T-helper 1 cell treated with Interleukin-12 subunit alpha and Interleukin-12 subunit beta and Interleukin-4 antibody, amounts not matched to agents 30 μg/mL and 1 μg/mL, for 36 hours (primary cell): Measurements from ENCODE around the gene CNMD.
A peak's percentile ranks its signal among the peaks of the same experiment; 100 is the strongest.
"Not testable (repeated sequence)": the region's sequence is repeated elsewhere in the genome, so short reads cannot be mapped to it uniquely, and the experiment has no call there.

Experiments used
- H3K27ac Mint-ChIP-seq: one replicate; pipeline ENCODE4 v1.8.0; 2021; ENCODE audit warnings: mild to moderate bottlenecking, mixed read lengths
- H3K27me3 Mint-ChIP-seq: one replicate; pipeline ENCODE4 v1.8.0; 2021; ENCODE audit warnings: low read depth, mixed read lengths
- H3K36me3 Mint-ChIP-seq: one replicate; pipeline ENCODE4 v1.8.0; 2021; ENCODE audit warnings: low read depth, mixed read lengths
- H3K4me1 Mint-ChIP-seq: one replicate; pipeline ENCODE4 v1.8.0; 2021; ENCODE audit warnings: low read depth, mixed read lengths
- H3K4me3 Mint-ChIP-seq: one replicate; pipeline ENCODE4 v1.8.0; 2021; ENCODE audit warnings: mild to moderate bottlenecking, moderate library complexity, mixed read lengths
- H3K9me3 Mint-ChIP-seq: one replicate; pipeline ENCODE4 v1.8.0; 2021; ENCODE audit warnings: mixed read lengths

The CNMD gene

DNA sequence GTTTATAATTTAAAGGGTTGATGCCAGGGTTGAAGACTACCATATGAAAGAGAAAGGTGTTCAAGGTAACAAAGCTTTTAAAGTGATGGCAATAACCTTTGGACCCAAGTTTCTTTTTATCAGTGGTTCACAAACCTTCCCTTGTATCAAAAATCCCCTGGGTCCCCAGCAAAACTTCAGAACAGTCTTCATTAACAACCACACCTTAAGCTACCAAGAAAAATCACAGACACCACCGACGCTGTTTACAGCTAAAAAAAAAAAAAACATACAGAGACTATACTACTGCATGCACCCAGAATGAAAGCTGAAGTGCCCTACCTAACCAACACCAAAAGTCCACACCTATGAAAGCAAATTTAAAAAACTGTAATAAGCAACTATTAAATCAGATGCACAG lies 13.4 kb downstream of the CNMD start:
- peaks cover 4% of the 10 kb centered on the region for H3K4me1 Mint-ChIP-seq
- H3K27me3 Mint-ChIP-seq: peaks cover 4% of the 10 kb centered on the region
- no peak overlapping the region for H3K27ac Mint-ChIP-seq
- no peaks in the 10 kb centered on the region for H3K9me3 Mint-ChIP-seq
- H3K4me3 Mint-ChIP-seq: no peak overlapping the region
- H3K36me3 Mint-ChIP-seq: no peaks in the 10 kb centered on the region

DNA sequence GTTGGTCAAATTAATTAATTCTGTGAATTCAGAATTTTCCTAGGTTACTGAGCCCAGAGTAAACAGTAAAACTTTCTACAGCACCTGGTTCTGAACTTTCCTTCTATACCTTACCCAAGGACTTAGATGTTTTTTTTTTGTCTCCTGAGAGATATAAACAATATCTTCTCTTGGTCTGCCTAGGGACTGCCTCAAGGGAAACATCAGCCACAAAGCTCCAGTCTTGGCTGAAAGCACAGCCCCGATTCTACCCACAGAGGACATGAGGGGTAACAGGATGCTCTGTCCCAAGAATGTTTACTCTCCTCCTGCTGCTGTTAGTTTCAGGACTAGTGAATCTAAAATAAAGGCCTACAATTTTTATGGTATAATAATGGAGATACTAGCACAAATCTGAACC lies 14.3 kb downstream of the CNMD start:
- H3K9me3 Mint-ChIP-seq: no peaks in the 10 kb centered on the region
- no peak overlapping the region for H3K27ac Mint-ChIP-seq
- H3K27me3 Mint-ChIP-seq: peaks cover 4% of the 10 kb centered on the region
- no peaks in the 10 kb centered on the region for H3K36me3 Mint-ChIP-seq
- peaks cover 4% of the 10 kb centered on the region for H3K4me1 Mint-ChIP-seq
- no peak overlapping the region for H3K4me3 Mint-ChIP-seq

DNA sequence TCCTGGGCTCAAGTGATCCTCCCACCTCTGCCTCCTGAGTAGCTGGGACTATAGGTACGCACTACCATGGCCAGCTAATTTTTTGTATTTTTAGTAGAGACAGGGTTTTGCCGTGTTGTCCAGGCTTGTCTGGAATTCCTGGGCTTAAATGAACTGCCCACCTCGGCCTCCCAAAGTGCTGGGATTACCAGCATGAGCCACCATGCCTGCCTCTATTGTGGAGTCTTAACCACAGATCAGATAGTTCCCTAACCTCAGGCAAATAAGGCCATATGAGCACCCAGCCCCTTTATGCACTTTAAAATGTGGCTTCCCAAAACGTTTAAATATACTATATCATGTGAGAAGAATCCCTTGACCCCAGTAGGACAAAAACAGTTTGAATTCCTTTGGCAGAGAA lies 16.4 kb downstream of the CNMD start:
- Mint-ChIP-seq H3K36me3 (no peaks in the 10 kb centered on the region), H3K27me3 (peaks cover 14% of the 10 kb centered on the region), H3K27ac (no peak overlapping the region), H3K9me3 (peaks cover 5% of the 10 kb centered on the region), H3K4me1 (peaks cover 4% of the 10 kb centered on the region), H3K4me3 (no peak overlapping the region)

DNA sequence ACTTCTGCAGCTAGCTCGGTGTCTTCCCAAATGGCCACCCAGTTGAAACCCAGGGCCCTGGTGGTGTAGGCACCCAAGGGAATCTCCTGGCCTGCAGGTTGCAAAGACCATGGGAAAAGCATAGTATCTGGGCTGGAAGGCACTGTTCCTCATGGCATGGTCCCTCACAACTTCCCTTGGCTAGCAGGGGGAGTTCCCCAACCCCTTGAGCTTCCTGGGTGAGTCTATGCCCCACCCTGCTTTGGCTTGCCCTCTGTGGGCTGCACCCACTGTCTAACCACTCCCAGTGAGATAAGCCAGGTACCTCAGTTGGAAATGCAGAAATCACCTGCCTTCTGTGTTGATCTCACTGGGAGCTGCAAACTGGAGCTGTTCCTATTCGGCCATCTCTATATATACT lies 18.3 kb downstream of the CNMD start:
- not testable (repeated sequence) for H3K4me1 Mint-ChIP-seq, H3K27ac Mint-ChIP-seq, H3K4me3 Mint-ChIP-seq, H3K36me3 Mint-ChIP-seq, H3K9me3 Mint-ChIP-seq
- H3K27me3 Mint-ChIP-seq: peaks cover 10% of the 10 kb centered on the region

DNA sequence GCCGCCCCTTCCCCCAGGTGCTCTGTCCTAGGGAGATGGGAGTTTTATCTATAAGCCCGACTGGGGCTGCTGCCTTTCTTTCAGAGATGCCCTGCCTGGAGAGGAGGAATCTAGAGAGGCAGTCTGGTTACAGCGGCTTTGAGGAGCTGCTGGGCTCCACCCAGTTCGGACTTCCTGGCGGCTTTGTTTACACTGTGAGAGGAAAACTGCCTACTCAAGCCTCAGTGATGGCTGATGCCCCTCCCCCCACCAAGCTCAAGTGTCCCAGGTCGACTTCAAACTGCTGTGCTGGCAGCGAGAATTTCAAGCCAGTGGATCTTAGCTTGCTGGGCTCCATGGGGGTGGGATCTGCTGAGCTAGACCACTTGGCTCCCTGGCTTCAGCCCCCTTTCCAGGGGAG lies 18.7 kb downstream of the CNMD start:
- not testable (repeated sequence) for H3K4me3 Mint-ChIP-seq, H3K27me3 Mint-ChIP-seq, H3K36me3 Mint-ChIP-seq, H3K9me3 Mint-ChIP-seq, H3K27ac Mint-ChIP-seq, H3K4me1 Mint-ChIP-seq

DNA sequence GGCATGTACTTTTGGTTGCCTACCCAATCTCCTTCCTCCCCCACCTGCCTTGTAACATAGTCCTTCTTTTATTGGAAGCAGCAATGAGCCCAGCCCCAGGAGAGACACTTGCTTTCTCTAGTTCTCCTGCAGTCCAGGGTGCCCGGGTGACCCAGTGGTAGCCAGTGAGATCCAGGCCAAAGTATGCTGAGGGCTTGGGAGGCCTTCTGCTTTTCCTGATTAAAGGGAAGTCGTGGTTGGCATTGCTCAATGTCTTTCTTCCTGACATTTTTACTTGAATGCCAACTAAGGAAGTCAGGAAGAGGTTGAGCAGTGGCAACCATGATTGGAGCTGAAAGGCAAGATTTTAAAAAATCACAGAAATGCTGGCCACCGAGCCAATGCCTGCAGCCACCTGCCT lies 25.7 kb downstream of the CNMD start:
- Mint-ChIP-seq H3K4me3 (no peak overlapping the region), H3K9me3 (peaks cover 8% of the 10 kb centered on the region), H3K4me1 (no peaks in the 10 kb centered on the region), H3K27ac (no peak overlapping the region), H3K27me3 (peaks cover 13% of the 10 kb centered on the region), H3K36me3 (no peaks in the 10 kb centered on the region)

DNA sequence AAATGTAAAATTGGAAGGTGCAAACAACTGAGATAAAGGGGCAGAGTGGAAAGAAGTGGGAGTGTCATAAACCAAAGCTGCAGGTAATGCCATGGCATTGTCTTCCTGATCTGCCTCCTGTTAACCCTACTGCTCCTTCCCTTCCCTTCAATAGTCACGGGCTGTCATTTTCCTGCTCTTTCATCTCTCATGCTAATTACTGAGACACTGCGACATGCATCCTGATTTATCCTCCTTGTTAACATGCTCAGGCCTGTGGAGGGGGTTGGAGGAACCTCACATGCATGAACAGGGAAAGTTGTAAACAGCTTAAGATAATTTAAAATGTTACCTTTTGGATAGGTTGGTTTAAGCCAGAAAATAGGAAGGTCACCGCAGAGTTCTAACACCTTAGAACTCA lies 27.2 kb downstream of the CNMD start:
- Mint-ChIP-seq H3K36me3 (no peaks in the 10 kb centered on the region), H3K9me3 (no peaks in the 10 kb centered on the region), H3K4me3 (no peak overlapping the region), H3K27ac (no peak overlapping the region), H3K4me1 (no peaks in the 10 kb centered on the region), H3K27me3 (peaks cover 7% of the 10 kb centered on the region)

DNA sequence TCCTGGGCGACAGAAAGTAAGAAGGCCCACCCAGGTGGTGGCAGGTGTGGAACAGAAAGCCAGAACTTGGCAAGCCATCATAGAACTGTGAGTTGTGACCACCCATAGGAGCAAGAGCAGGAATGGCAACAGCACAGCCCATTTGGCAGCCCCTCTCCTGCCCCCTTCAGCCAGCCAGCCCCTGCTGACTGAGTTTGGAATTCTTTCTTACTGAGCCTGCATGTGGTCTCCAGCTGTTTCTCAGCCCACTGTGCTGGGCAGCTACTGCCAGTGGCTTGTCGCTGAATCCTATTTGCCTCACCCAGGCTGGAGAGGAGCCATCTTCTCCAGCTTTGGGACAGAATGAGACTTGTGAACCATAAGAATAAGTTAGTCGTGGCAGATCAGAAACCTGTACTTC lies 28.3 kb downstream of the CNMD start:
- H3K27me3 Mint-ChIP-seq: peaks cover 7% of the 10 kb centered on the region
- H3K9me3 Mint-ChIP-seq: no peaks in the 10 kb centered on the region
- no peaks in the 10 kb centered on the region for H3K4me1 Mint-ChIP-seq
- H3K4me3 Mint-ChIP-seq: no peak overlapping the region
- H3K27ac Mint-ChIP-seq: no peak overlapping the region
- no peaks in the 10 kb centered on the region for H3K36me3 Mint-ChIP-seq

DNA sequence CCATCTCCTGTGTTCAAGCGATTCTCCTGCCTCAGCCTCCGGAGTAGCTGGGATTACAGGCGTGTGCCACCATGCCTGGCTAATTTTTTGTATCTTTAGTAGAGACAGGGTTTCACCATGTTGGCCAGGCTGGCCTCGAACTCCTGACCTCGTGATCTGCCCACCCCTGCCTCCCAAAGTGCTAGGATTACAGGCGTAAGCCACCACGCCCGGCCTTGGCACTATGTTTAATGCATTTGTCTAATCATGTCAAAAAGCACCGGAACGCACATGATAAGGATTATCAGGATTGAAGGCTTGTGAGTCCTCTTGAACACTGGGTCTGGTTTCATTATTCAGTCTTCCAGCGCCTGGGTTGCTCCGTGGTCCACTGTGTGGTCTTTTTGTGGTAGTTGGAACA lies 31.4 kb downstream of the CNMD start:
- not testable (repeated sequence) for H3K36me3 Mint-ChIP-seq, H3K27ac Mint-ChIP-seq, H3K27me3 Mint-ChIP-seq, H3K4me3 Mint-ChIP-seq, H3K9me3 Mint-ChIP-seq, H3K4me1 Mint-ChIP-seq

DNA sequence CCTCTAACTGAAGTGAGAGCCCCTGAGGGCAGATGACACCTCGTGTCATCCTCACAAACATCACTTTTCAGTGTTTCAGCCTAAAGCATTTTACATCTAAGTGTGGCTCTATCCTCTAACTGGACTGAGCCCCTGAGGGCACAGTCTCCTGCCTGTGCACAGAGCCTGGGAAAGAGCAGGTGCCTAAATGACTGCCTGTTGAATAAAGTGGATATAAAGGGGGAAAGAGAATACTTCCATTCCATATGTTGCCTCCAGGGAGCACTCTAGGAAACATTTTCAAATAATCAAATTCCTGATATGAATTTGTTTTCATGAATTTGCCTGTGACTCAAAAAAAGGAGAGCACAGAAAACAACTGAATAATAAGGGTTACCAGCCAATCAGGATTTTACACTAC lies 32.2 kb downstream of the CNMD start:
- no peaks in the 10 kb centered on the region for H3K4me1 Mint-ChIP-seq

DNA sequence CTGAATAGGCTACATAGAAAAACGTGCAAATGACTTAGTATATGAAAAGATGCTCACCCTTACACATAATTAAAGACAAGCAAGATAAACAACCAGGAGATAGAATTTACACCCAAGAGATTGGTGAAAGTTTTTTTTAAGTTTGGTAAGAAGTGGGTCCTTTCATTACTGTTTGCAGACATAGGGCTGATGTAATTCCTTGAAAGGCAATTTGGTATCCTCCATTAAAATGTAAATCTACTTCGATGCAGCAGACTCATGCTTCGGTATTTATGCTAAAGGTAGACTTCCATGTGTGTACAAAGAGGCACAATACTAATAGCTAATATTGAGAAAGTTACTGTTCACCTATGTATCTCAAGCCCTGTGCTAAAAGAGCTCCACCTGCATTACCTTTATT lies 33.5 kb downstream of the CNMD start:
- H3K27me3 Mint-ChIP-seq: no peaks in the 10 kb centered on the region

More for the DNA sequence above, 32.2 kb downstream of the CNMD start:
- no peaks in the 10 kb centered on the region for H3K9me3 Mint-ChIP-seq
- no peaks in the 10 kb centered on the region for H3K36me3 Mint-ChIP-seq
- H3K4me3 Mint-ChIP-seq: no peak overlapping the region
- H3K27ac Mint-ChIP-seq: no peak overlapping the region
- no peaks in the 10 kb centered on the region for H3K27me3 Mint-ChIP-seq

DNA sequence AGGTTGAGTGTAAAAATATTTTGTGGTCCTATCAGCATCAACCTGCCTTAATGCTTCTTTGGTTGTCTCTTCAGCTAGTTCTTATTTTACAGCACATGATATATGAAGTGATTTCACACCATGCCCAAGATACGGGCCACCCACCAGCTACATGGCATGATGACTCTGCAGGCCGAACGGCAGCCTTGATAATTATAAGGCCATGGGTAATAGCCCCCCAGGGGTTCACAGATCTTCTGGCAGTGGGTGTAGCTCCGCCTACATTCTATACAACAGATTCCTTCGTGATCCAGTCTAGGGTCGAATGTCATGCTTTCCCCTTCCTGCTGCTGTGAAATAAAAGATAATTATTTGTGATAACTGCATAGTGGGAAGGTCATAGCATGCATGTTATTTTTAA lies 36.1 kb downstream of the CNMD start:
- Mint-ChIP-seq H3K9me3 (no peaks in the 10 kb centered on the region), H3K27ac (no peak overlapping the region), H3K4me3 (no peak overlapping the region), H3K27me3 (no peaks in the 10 kb centered on the region), H3K4me1 (no peaks in the 10 kb centered on the region), H3K36me3 (no peaks in the 10 kb centered on the region)

More for the DNA sequence above, 33.5 kb downstream of the CNMD start:
- Mint-ChIP-seq H3K4me3 (no peak overlapping the region), H3K36me3 (no peaks in the 10 kb centered on the region), H3K27ac (no peak overlapping the region), H3K4me1 (no peaks in the 10 kb centered on the region), H3K9me3 (no peaks in the 10 kb centered on the region)

DNA sequence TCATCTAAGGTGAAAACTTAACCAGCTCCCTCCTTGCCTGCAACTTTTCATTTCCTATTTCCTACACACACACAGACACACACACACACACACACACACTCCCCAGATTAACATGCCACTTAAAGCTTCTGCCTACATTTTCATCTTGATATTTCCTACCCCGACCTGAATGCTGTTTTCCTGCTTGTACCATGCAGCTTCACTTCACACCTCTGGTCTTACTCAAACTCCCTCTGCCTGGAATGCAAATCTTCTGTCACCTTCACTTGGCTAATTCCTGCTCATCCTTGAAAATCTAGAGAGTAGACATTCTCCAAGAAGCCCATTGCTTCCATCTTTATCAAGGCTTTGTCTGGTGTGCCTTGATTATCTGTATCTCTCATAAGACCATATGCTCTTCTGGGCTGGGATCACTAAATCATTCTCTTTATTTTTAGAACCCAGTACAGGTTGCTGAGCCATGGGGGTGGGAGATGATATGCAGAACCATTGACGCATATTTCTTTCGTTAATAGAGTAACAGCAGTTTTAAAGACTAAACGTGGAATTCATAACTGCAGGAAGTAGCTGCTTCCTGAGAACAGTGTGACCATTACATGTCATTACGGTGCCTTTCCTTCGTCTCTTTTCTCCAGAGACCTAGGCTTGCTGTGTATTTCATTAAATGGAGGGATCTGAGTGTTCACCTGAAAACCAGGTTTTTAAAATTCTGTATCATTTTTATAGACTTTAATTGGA lies 37.7 kb downstream of the CNMD start:
- H3K36me3 Mint-ChIP-seq: peaks cover 2% of the 10 kb centered on the region
- no peaks in the 10 kb centered on the region for H3K9me3 Mint-ChIP-seq
- no peaks in the 10 kb centered on the region for H3K4me1 Mint-ChIP-seq
- H3K4me3 Mint-ChIP-seq: no peak overlapping the region
- H3K27me3 Mint-ChIP-seq: no peaks in the 10 kb centered on the region
- H3K27ac Mint-ChIP-seq: no peak overlapping the region

DNA sequence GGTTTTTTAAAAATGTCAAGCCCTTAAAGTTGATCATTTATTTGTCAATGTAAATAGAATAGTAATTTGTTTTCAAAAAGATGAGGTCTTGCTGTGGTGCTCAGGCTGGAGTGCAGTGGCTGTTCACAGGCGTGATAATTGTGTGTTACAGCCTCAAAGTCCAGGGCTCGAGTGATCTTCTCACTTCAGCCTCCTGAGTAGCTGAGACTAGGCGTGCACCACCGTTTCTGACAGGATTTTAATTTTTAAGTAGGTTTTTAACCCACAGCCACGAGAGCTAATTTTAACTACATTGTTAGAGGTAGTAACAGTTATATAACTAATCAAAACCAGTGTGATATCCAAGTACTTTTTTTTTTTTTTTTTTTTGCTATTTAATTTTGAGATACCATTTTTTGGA lies 43.1 kb downstream of the CNMD start:
- peaks cover 12% of the 10 kb centered on the region for H3K4me1 Mint-ChIP-seq
- H3K9me3 Mint-ChIP-seq: no peaks in the 10 kb centered on the region
- H3K27ac Mint-ChIP-seq: no peak overlapping the region
- H3K36me3 Mint-ChIP-seq: peaks cover 3% of the 10 kb centered on the region
- no peaks in the 10 kb centered on the region for H3K27me3 Mint-ChIP-seq
- H3K4me3 Mint-ChIP-seq: no peak overlapping the region

DNA sequence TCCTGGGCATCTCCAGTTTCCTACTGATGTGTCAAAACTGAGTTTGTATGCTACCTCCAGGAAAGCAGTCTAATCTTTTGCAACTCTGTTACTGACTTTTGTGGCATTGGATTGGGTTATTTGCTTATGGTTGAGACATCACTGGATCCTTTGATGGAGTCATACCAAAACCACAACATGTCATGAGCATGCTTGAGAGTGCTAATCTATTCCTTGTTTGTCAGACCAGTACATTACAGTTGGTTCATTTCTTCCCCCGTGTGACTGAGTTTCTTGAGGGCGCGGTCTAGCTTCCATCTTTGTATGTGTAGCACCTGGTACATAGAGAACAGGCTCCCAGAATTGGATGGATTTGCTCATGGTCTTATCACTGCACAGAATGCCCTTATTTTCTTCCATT lies 43.8 kb downstream of the CNMD start:
- Mint-ChIP-seq H3K4me1 (peaks cover 12% of the 10 kb centered on the region), H3K27me3 (no peaks in the 10 kb centered on the region), H3K4me3 (no peak overlapping the region), H3K9me3 (no peaks in the 10 kb centered on the region), H3K36me3 (peaks cover 7% of the 10 kb centered on the region), H3K27ac (peak overlapping the region; percentile 56)

DNA sequence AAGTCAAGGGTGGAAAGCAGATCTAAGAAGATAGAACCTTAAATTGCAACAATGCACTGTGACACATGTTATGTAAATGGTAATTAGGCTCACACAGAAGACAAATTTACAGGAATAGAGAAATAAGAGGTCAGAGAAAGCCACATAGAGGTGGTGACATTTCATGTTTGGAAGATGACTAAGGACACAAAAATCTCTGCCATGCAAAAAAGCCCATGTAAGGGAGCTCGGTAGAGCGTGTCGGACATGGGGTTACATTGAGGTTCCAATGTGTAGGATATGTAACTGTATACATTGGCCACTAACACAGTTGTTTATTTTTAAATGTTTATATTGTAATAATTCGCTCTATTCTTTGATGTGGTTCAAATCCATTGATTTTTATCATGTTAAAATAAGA lies 53.2 kb downstream of the CNMD start:
- no peaks in the 10 kb centered on the region for H3K27me3 Mint-ChIP-seq
- no peak overlapping the region for H3K4me3 Mint-ChIP-seq
- no peaks in the 10 kb centered on the region for H3K9me3 Mint-ChIP-seq
- peaks cover 30% of the 10 kb centered on the region for H3K36me3 Mint-ChIP-seq
- H3K4me1 Mint-ChIP-seq: no peaks in the 10 kb centered on the region
- no peak overlapping the region for H3K27ac Mint-ChIP-seq
